Measurements from ENCODE around the gene AMN1. TPM values are rescaled to one million over a fixed set of nuclear protein-coding genes. Genes with fewer than 3 reads are reported as not detected.

The AMN1 gene
- total and polyA plus RNA-seq, 2 donors (not counting 1 experiment from before 2014, with no cell fraction given) = 9.1 to 10.4 TPM

- Histone ChIP-seq H3K79me2 (ENCODE audit: control insufficient read depth, insufficient read depth, low read length) (no peaks in the 10 kb centered on the region), H3K4me3 (replicated peaks in 1 of 4; ENCODE audit: control extremely low read depth in 1 of 4, insufficient read depth in 1 of 4, low read depth in 3 of 4, low read length in 4 of 4) (no peak overlapping the region), H2AFZ (ENCODE audit: low read length) (no peak overlapping the region), H3K9me3 (ENCODE audit: control insufficient read depth, insufficient read depth, low read depth, low read length) (no peaks in the 10 kb centered on the region), H3K36me3 (ENCODE audit: control insufficient read depth, insufficient read depth, low read length) (no peaks in the 10 kb centered on the region), H3K4me2 (ENCODE audit: extremely low read depth, insufficient read depth, low read length) (no peak overlapping the region), H3K27me3 (ENCODE audit: control insufficient read depth, insufficient read depth, low read length) (no peaks in the 10 kb centered on the region), H4K20me1 (ENCODE audit: control insufficient read depth, extremely low read depth, insufficient read depth, low read length) (no peaks in the 10 kb centered on the region), H3K4me1 (ENCODE audit: control insufficient read depth, extremely low read depth, insufficient read depth, low read length) (no peaks in the 10 kb centered on the region), H3K27ac (ENCODE audit: insufficient read depth, low read length) (no peak overlapping the region), H3K9ac (ENCODE audit: insufficient read depth, low read length) (no peak overlapping the region)
- no peak for DNase-seq (ENCODE audit: low read depth in 2 of 2)
- no peak for TF ChIP-seq CTCF (conservative IDR thresholded peaks at IDR 0.05 in 1 of 2, IDR thresholded peaks at IDR 0.05 in 1 of 2; ENCODE audit: low read depth in 1 of 2, low read length in 2 of 2)
- no peak for TF ChIP-seq EZH2 (IDR thresholded peaks at IDR 0.05; ENCODE audit: low read length, missing control alignments)
Observed at GRCh38 chr12:31655792-31656191, 73.0 kb downstream of the AMN1 start.

GRCh38 chr12:31655208-31655607 is 73.6 kb downstream of the AMN1 start:
- no peak overlapping the region for H3K4me2 ChIP-seq (ENCODE audit: extremely low read depth, insufficient read depth, low read length)
- no peak overlapping the region for H3K27ac ChIP-seq (ENCODE audit: insufficient read depth, low read length)
- H4K20me1 ChIP-seq (ENCODE audit: control insufficient read depth, extremely low read depth, insufficient read depth, low read length) = no peaks in the 10 kb centered on the region
- H3K79me2 ChIP-seq (ENCODE audit: control insufficient read depth, insufficient read depth, low read length) = no peaks in the 10 kb centered on the region
- no peaks in the 10 kb centered on the region for H3K27me3 ChIP-seq (ENCODE audit: control insufficient read depth, insufficient read depth, low read length)
- no peak for TF ChIP-seq CTCF (conservative IDR thresholded peaks at IDR 0.05 in 1 of 2, IDR thresholded peaks at IDR 0.05 in 1 of 2; ENCODE audit: low read depth in 1 of 2, low read length in 2 of 2)
- no peak for TF ChIP-seq EZH2 (IDR thresholded peaks at IDR 0.05; ENCODE audit: low read length, missing control alignments)
- H3K4me3 ChIP-seq (replicated peaks in 1 of 4; ENCODE audit: control extremely low read depth in 1 of 4, insufficient read depth in 1 of 4, low read depth in 3 of 4, low read length in 4 of 4) = no peak overlapping the region
- H3K9ac ChIP-seq (ENCODE audit: insufficient read depth, low read length) = no peak overlapping the region
- H3K4me1 ChIP-seq (ENCODE audit: control insufficient read depth, extremely low read depth, insufficient read depth, low read length) = no peaks in the 10 kb centered on the region
- no peaks in the 10 kb centered on the region for H3K36me3 ChIP-seq (ENCODE audit: control insufficient read depth, insufficient read depth, low read length)
- DNase-seq (ENCODE audit: low read depth in 2 of 2) = no peak
- H3K9me3 ChIP-seq (ENCODE audit: control insufficient read depth, insufficient read depth, low read depth, low read length) = no peaks in the 10 kb centered on the region
- peak overlapping the region; percentile 23 for H2AFZ ChIP-seq (ENCODE audit: low read length)

- Histone ChIP-seq H3K9me3 (ENCODE audit: control insufficient read depth, insufficient read depth, low read depth, low read length) (no peaks in the 10 kb centered on the region), H3K4me2 (ENCODE audit: extremely low read depth, insufficient read depth, low read length) (no peak overlapping the region), H3K4me1 (ENCODE audit: control insufficient read depth, extremely low read depth, insufficient read depth, low read length) (no peaks in the 10 kb centered on the region), H3K27me3 (ENCODE audit: control insufficient read depth, insufficient read depth, low read length) (no peaks in the 10 kb centered on the region), H3K36me3 (ENCODE audit: control insufficient read depth, insufficient read depth, low read length) (no peaks in the 10 kb centered on the region), H3K79me2 (ENCODE audit: control insufficient read depth, insufficient read depth, low read length) (no peaks in the 10 kb centered on the region), H4K20me1 (ENCODE audit: control insufficient read depth, extremely low read depth, insufficient read depth, low read length) (no peaks in the 10 kb centered on the region), H3K4me3 (replicated peaks in 1 of 4; ENCODE audit: control extremely low read depth in 1 of 4, insufficient read depth in 1 of 4, low read depth in 3 of 4, low read length in 4 of 4) (peak overlapping the region in 1 of 4 experiments; percentile 40), H3K9ac (ENCODE audit: insufficient read depth, low read length) (no peak overlapping the region), H3K27ac (ENCODE audit: insufficient read depth, low read length) (no peak overlapping the region), H2AFZ (ENCODE audit: low read length) (peak overlapping the region; percentile 77)
- peak in 1 of 2 donors; percentile 45 for DNase-seq (ENCODE audit: low read depth in 2 of 2)
- TF ChIP-seq CTCF (conservative IDR thresholded peaks at IDR 0.05 in 1 of 2, IDR thresholded peaks at IDR 0.05 in 1 of 2; ENCODE audit: low read depth in 1 of 2, low read length in 2 of 2) (no peak), EZH2 (IDR thresholded peaks at IDR 0.05; ENCODE audit: low read length, missing control alignments) (no peak)
Observed at GRCh38 chr12:31651893-31652521, 76.8 kb downstream of the AMN1 start.
